Peyer's patch (tissue), 4 donors: ENCODE data around the gene TNFAIP1.

ENCODE experiments used
- POLR2A ChIP-seq, 2 donors: fragments of 450-650 bp; IDR thresholded peaks; one replicate each; pipeline ENCODE4 v1.5.1; 2017; ENCODE audit warnings: antibody characterized with exemption in 2 of 2, mild to moderate bottlenecking in 2 of 2, moderate library complexity in 2 of 2
- TF ChIP-seq, protein P1 (sequence below), 6 experiments: fragments of 450-650 bp in 4 of 6; fragments of 200-600 bp in 2 of 6; sonication (generic) in 1 of 6; IDR thresholded peaks; one replicate each; pipeline ENCODE4 v1.5.1; 2017 to 2019; ENCODE audit warnings: antibody characterized with exemption in 6 of 6, mild to moderate bottlenecking in 3 of 6, moderate library complexity in 1 of 6

DNA sequence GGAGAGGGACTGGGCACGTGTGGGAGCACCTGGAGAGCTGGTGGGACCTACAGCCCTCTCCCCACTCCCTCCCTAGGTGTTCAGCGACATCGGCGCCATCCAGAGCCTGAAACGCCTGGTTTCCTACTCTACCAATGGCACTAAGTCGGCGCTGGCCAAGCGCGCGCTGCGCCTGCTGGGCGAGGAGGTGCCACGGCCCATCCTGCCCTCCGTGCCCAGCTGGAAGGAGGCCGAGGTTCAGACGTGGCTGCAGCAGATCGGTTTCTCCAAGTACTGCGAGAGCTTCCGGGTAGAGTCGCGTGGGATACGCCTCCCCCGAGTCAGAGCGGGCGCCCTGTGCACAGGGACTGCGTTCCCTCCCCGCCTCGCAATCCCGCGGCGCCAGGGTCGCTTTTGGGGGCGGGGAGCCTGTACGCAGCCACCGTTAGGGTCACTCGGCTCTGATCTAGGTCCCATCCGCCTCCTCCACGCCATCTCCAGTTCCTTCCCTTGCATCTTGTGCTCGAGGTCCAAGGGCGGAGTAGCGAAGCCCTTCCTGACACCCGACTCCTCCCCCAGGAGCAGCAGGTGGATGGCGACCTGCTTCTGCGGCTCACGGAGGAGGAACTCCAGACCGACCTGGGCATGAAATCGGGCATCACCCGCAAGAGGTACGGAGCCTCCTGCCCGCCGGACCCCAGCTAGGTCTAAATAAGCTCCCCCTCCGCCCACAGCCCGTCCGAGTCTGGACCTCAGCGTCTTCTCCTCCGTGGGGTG is 48.9 kb downstream of the TNFAIP1 start:
- TF ChIP-seq, protein P1, sequence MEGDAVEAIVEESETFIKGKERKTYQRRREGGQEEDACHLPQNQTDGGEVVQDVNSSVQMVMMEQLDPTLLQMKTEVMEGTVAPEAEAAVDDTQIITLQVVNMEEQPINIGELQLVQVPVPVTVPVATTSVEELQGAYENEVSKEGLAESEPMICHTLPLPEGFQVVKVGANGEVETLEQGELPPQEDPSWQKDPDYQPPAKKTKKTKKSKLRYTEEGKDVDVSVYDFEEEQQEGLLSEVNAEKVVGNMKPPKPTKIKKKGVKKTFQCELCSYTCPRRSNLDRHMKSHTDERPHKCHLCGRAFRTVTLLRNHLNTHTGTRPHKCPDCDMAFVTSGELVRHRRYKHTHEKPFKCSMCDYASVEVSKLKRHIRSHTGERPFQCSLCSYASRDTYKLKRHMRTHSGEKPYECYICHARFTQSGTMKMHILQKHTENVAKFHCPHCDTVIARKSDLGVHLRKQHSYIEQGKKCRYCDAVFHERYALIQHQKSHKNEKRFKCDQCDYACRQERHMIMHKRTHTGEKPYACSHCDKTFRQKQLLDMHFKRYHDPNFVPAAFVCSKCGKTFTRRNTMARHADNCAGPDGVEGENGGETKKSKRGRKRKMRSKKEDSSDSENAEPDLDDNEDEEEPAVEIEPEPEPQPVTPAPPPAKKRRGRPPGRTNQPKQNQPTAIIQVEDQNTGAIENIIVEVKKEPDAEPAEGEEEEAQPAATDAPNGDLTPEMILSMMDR (IDR thresholded peaks at IDR 0.05) = peak in 1 of 6 experiments; percentile 11
- peak; percentile 66 to 72 for TF ChIP-seq POLR2A (IDR thresholded peaks at IDR 0.05)
